Lower leg skin (tissue), 3 donors: Measurements from ENCODE around the gene ITGAD.
"Not testable (repeated sequence)": the region's sequence is repeated elsewhere in the genome, so short reads cannot be mapped to it uniquely, and the experiment has no call there.

Source experiments
- POLR2A ChIP-seq, 2 donors: fragments of 450-650 bp; IDR thresholded peaks; one replicate each; pipeline ENCODE4 v1.6.1; 2016 to 2017; ENCODE audit warnings: antibody characterized with exemption in 2 of 2, mild to moderate bottlenecking in 1 of 2, moderate library complexity in 1 of 2
- TF ChIP-seq, protein P1 (sequence below), 3 donors: fragments of 450-650 bp; IDR thresholded peaks; one replicate each; pipeline ENCODE4 v1.5.1; 2016; ENCODE audit warnings: antibody characterized with exemption in 3 of 3, mild to moderate bottlenecking in 3 of 3, moderate library complexity in 2 of 3

DNA sequence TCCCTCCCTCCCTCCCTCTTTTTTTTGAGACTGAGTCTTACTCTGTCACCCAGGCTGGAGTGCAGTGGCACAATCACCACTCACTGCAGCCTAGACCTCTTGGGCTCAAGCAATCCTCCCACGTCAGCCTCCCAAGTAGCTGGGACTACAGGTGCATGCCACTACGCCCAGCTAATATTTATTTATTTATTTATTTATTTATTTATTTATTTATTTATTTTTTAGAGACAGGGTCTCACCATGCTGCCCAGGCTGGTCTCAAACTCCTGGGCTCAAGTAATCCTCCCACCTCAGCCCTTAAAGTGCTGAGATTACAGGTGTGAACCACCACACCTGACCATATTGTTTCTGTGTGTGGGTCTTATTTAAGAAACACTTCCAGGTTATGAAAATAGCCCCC is 23.9 kb downstream of the ITGAD start:
- TF ChIP-seq, protein P1, sequence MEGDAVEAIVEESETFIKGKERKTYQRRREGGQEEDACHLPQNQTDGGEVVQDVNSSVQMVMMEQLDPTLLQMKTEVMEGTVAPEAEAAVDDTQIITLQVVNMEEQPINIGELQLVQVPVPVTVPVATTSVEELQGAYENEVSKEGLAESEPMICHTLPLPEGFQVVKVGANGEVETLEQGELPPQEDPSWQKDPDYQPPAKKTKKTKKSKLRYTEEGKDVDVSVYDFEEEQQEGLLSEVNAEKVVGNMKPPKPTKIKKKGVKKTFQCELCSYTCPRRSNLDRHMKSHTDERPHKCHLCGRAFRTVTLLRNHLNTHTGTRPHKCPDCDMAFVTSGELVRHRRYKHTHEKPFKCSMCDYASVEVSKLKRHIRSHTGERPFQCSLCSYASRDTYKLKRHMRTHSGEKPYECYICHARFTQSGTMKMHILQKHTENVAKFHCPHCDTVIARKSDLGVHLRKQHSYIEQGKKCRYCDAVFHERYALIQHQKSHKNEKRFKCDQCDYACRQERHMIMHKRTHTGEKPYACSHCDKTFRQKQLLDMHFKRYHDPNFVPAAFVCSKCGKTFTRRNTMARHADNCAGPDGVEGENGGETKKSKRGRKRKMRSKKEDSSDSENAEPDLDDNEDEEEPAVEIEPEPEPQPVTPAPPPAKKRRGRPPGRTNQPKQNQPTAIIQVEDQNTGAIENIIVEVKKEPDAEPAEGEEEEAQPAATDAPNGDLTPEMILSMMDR (IDR thresholded peaks at IDR 0.05): not testable (repeated sequence)
- TF ChIP-seq POLR2A (IDR thresholded peaks at IDR 0.05): not testable (repeated sequence)
